Stimulated activated CD8-positive, alpha-beta memory T cell treated with anti-CD3 and anti-CD28 coated beads, Interleukin-15, amount 100 ng/mL, for 48 hours (primary cell): ENCODE data around the gene RTEL1.
A peak's percentile ranks its signal among the peaks of the same experiment; 100 is the strongest.
"Not testable (repeated sequence)": the region's sequence is repeated elsewhere in the genome, so short reads cannot be mapped to it uniquely, and the experiment has no call there.

Experiments
- DNase-seq, 2 donors: peaks; one replicate each; pipeline ENCODE4 v3.0.0-alpha.2; 2020; ENCODE audit warnings: low read depth in 2 of 2

The RTEL1 gene

GRCh38 chr20:63714858-63715257 lies 56.7 kb downstream of the RTEL1 start:
- DNase-seq: no peak

- no peak for DNase-seq
Observed at GRCh38 chr20:63718996-63719395, 60.9 kb downstream of the RTEL1 start.

- DNase-seq: not testable (repeated sequence)
Observed at GRCh38 chr20:63722967-63723622, 65.0 kb downstream of the RTEL1 start.

GRCh38 chr20:63730189-63730733 lies 72.1 kb downstream of the RTEL1 start:
- not testable (repeated sequence) for DNase-seq

GRCh38 chr20:63731410-63731809 lies 73.3 kb downstream of the RTEL1 start:
- no peak for DNase-seq

- no peak for DNase-seq
Observed at GRCh38 chr20:63732118-63733095, 74.3 kb downstream of the RTEL1 start.

- DNase-seq: no peak
Observed at GRCh38 chr20:63733117-63733516, 75.0 kb downstream of the RTEL1 start.

GRCh38 chr20:63733579-63734081 lies 75.5 kb downstream of the RTEL1 start:
- no peak for DNase-seq

GRCh38 chr20:63734111-63734945 lies 76.2 kb downstream of the RTEL1 start:
- no peak for DNase-seq

GRCh38 chr20:63734946-63735858 lies 77.1 kb downstream of the RTEL1 start:
- DNase-seq: no peak

- peak in 1 of 2 donors; percentile 44 for DNase-seq
Observed at GRCh38 chr20:63735859-63736718, 78.0 kb downstream of the RTEL1 start, which contains the start of gene LIME1. LIME1 (plus strand) TSS chr20:63736664; CDS start chr20:63737550, 886 bp downstream.

GRCh38 chr20:63736893-63737694 lies 79.0 kb downstream of the RTEL1 start:
- no peak for DNase-seq

- DNase-seq: no peak
Observed at GRCh38 chr20:63737695-63737944, 79.5 kb downstream of the RTEL1 start.

GRCh38 chr20:63737945-63738686 lies 80.0 kb downstream of the RTEL1 start:
- no peak for DNase-seq

- DNase-seq: no peak
Observed at GRCh38 chr20:63738687-63739129, 80.6 kb downstream of the RTEL1 start.

- DNase-seq: peak in 1 of 2 donors; percentile 55
Observed at GRCh38 chr20:63739130-63740069, 81.3 kb downstream of the RTEL1 start, which contains the start of gene SLC2A4RG. SLC2A4RG (plus strand) TSS chr20:63739776; CDS start chr20:63739913, 137 bp downstream.
